ENCODE measurements around the gene HLA-DOA. TPM values are rescaled to one million over a fixed set of nuclear protein-coding genes. Genes with fewer than 3 reads are reported as not detected.

The HLA-DOA gene
- total RNA-seq, 1 experiment from 2014 or later, result 13.6 TPM

GRCh38 chr6:33028220-33028849 lies 18.9 kb upstream of the HLA-DOA start (continued):
- TF ChIP-seq GRHL2 (CRISPR knock-in tag; IDR thresholded peaks at IDR 0.05; ENCODE audit: insufficient replicate concordance, severe bottlenecking) (no peak), ZNF281 (CRISPR knock-in tag; IDR thresholded peaks at IDR 0.05) (no peak), MAX (CRISPR knock-in tag; IDR thresholded peaks at IDR 0.05) (no peak), FOXJ3 (CRISPR knock-in tag; IDR thresholded peaks at IDR 0.05; ENCODE audit: borderline replicate concordance) (no peak)

GRCh38 chr6:33024521-33024920 lies 15.1 kb upstream of the HLA-DOA start:
- Mint-ChIP-seq H3K4me3 (no peak overlapping the region), H3K9me3 (no peaks in the 10 kb centered on the region), H3K36me3 (no peaks in the 10 kb centered on the region), H3K4me1 (peaks cover 2% of the 10 kb centered on the region; the same call in 1 of the 2 replicates), H3K27me3 (ENCODE audit: low read depth) (peaks cover 5% of the 10 kb centered on the region), H3K27ac (no peak overlapping the region)
- CTCF ChIA-PET, result no interaction called here
- ATAC-seq (no peak), DNase-seq (ENCODE audit: low spot score) (no peak)
- TF ChIP-seq ZNF219 (CRISPR knock-in tag; IDR thresholded peaks at IDR 0.05; ENCODE audit: borderline replicate concordance), result no peak
- no peak for TF ChIP-seq NFE2L1 (CRISPR knock-in tag; IDR thresholded peaks at IDR 0.05)
- no peak for TF ChIP-seq PREB (CRISPR knock-in tag; IDR thresholded peaks at IDR 0.05; ENCODE audit: borderline replicate concordance)
- TF ChIP-seq MYBL2 (CRISPR knock-in tag; IDR thresholded peaks at IDR 0.05), result no peak
- TF ChIP-seq SOX15 (CRISPR knock-in tag; IDR thresholded peaks at IDR 0.05), result no peak
- TF ChIP-seq JUN (CRISPR knock-in tag; IDR thresholded peaks at IDR 0.05), result no peak
- TF ChIP-seq AR (CRISPR knock-in tag; IDR thresholded peaks at IDR 0.05), result no peak
- TF ChIP-seq GABPB1 (CRISPR knock-in tag; IDR thresholded peaks at IDR 0.05), result no peak
- TF ChIP-seq ZSCAN18 (CRISPR knock-in tag; IDR thresholded peaks at IDR 0.05), result no peak
- TF ChIP-seq ZBTB43 (CRISPR knock-in tag; IDR thresholded peaks at IDR 0.05), result no peak
- no peak for TF ChIP-seq FOXJ3 (CRISPR knock-in tag; IDR thresholded peaks at IDR 0.05; ENCODE audit: borderline replicate concordance)
- no peak for TF ChIP-seq MLX (CRISPR knock-in tag; IDR thresholded peaks at IDR 0.05)
- no peak for TF ChIP-seq RELA (CRISPR knock-in tag; IDR thresholded peaks at IDR 0.05; ENCODE audit: borderline replicate concordance)
- no peak for TF ChIP-seq IRF1 (CRISPR knock-in tag; IDR thresholded peaks at IDR 0.05)
- TF ChIP-seq GTF2I (CRISPR knock-in tag; conservative IDR thresholded peaks at IDR 0.05), result no peak
- POLR2A ChIA-PET, result no interaction called here

Data from WTC11 (cell line).